CD4-positive, alpha-beta T cell treated with Interleukin-17A for 1 hour (primary cell): ENCODE results near the gene ZNF175.

Experiments used
- DNase-seq: peaks from one replicate; pipeline ENCODE4 v3.0.0-alpha.2; 2020

The ZNF175 gene

DNA sequence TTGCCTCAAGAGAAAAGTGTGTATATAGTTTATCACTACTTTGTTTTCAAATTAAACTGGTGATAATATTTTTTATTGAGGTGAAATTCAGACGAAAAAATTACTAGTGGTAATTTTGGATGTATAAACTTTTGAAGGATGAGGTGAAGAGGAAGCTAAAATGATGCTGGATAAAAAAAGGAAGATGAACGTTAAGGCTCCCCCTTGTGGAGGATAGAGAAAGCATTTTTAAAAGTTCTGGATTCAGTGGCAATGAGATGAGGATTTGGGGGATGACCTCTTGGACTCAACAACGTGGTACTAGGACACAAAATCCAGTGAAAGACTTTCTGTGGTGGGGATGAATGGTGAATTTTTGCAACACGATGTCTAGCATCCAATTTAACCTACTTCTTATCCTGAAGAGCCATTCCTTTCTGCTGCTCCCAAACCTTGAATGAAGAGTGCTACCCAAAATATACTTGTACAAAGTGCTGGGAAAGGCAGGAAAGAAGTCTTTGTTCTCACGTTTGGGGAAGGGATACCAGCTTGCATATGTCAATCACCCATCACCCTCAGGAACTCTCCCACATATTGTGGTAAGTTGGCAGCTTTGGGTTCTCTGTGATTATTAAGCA lies 66.4 kb downstream of the ZNF175 start:
- no peak for DNase-seq

- DNase-seq, result no peak
These were observed 68.8 kb downstream of the ZNF175 start for GRCh38 chr19:51639916-51640315.

DNA sequence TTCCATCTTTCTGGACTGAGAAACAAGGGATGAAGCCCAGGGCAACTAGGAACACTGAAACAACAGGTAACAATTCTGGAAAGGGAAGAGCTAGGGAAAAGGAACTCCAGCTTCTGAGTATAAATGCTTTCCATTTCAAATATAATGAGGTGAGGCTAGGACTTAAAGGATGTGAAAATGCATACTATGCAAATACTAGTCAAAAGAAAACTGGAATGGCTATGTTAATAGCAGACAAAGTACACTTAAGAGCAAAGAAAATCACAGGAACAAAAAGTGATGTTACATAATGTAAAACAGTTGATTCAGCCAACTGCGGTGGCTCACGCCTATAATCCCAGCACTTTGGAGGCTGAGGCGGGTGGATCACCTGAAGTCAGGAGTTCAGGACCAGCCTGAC lies 69.3 kb downstream of the ZNF175 start:
- DNase-seq, result no peak

DNA sequence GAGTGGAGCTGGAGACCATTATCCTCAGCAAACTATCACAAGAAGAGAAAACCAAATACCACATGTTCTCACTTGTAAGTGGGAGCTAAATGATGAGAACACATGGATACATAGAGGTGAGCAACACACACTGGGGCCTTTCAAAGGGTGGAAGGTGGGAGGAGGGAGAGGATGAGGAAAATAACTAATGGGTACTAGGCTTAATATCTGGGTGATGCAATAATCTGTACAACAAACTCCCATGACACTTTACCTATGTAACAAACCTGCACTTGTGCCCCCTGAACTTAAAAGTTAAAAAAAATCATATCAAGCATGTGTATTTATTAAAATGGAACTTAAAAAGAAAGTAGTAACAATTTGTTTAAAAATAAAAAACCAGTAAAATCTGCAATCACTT lies 70.6 kb downstream of the ZNF175 start:
- no peak for DNase-seq
